Panc1 (cell line): ENCODE data around the gene RPL10A. TPM values are rescaled to one million over a fixed set of nuclear protein-coding genes. Genes with fewer than 3 reads are reported as not detected.

ENCODE experiments used
- ATAC-seq: fragments of 200-7000 bp; cut with Tn5 transposase; 2 replicates; pipeline ENCODE4 v1.9.1; 2020; ENCODE audit warnings: mild to moderate bottlenecking, moderate library complexity
- BruUV-seq: library from RNA; stranded (reverse); fragments of 400-500 nt; replicated peaks from 2 replicates; lab custom pipeline; 2021; lab: Mats Ljungman, UMichigan
- CTCF ChIA-PET: fragments of 300-600 bp; sonication (Branson Sonifier 250); formaldehyde crosslinking; loops from one replicate; lab custom pipeline; 2022; ENCODE audit warnings: antibody characterized with exemption; lab: Charles Lee
- POLR2A ChIA-PET: fragments of 300-600 bp; sonication (Branson Sonifier 250); formaldehyde crosslinking; loops from one replicate; lab custom pipeline; 2022; ENCODE audit warnings: antibody characterized with exemption; lab: Charles Lee
- DNase-seq: peaks from one replicate; pipeline ENCODE4 v3.0.0-alpha.2; 2010; ENCODE audit warnings: low read depth, low spot score
- H3K27ac ChIP-seq: 2 replicates; pipeline ENCODE4 v1.5.1; 2011; ENCODE audit warnings: mild to moderate bottlenecking, low read length, inconsistent platforms
- H3K27me3 ChIP-seq: fragments of 200-500 bp; sonication (Bioruptor generic); 2 replicates; pipeline ENCODE4 v1.6.0; 2014; ENCODE audit warnings: low read length, inconsistent platforms; ENCODE audit not compliant: control insufficient read depth, insufficient read depth
- H3K36me3 ChIP-seq: fragments of 200-500 bp; sonication (Bioruptor generic); 2 replicates; pipeline ENCODE4 v1.5.1; 2014; ENCODE audit warnings: inconsistent platforms, mild to moderate bottlenecking, low read length, moderate library complexity; ENCODE audit not compliant: control insufficient read depth, insufficient read depth
- H3K4me1 ChIP-seq: 2 replicates; pipeline ENCODE4 v1.5.1; 2011; ENCODE audit warnings: inconsistent platforms, mild to moderate bottlenecking, low read length, moderate library complexity; ENCODE audit not compliant: control insufficient read depth, insufficient read depth
- H3K4me3 ChIP-seq, 2 experiments: 2 replicates each; pipeline ENCODE4 v1.5.1; 2011 to 2012; ENCODE audit warnings: low read depth in 2 of 2, low read length in 2 of 2, mild to moderate bottlenecking in 2 of 2, inconsistent platforms in 1 of 2, moderate library complexity in 1 of 2
- H3K9me3 ChIP-seq: fragments of 200-500 bp; sonication (Bioruptor generic); 2 replicates; pipeline ENCODE4 v1.5.1; 2014; ENCODE audit warnings: low read depth, mild to moderate bottlenecking, inconsistent platforms, low read length, moderate library complexity; ENCODE audit not compliant: control insufficient read depth, insufficient read depth
- CTCF ChIP-seq: fragments of 450-650 bp; IDR thresholded peaks from 2 replicates; pipeline ENCODE4 v1.5.1; 2017; ENCODE audit warnings: mild to moderate bottlenecking
- POLR2AphosphoS5 ChIP-seq: IDR thresholded peaks from 2 replicates; pipeline ENCODE4 v1.6.1; 2012; ENCODE audit warnings: mild to moderate bottlenecking, low read depth, low read length, moderate library complexity
- SIN3A ChIP-seq: IDR thresholded peaks from 2 replicates; pipeline ENCODE4 v1.6.1; 2012; ENCODE audit warnings: low read depth, mild to moderate bottlenecking, low read length, moderate library complexity, borderline replicate concordance; ENCODE audit not compliant: insufficient read depth
- TCF7L2 ChIP-seq: IDR thresholded peaks from 2 replicates; pipeline ENCODE4 v1.6.1; 2011; ENCODE audit warnings: mild to moderate bottlenecking, low read depth, low read length, inconsistent platforms
- in situ Hi-C: cut with HindIII; loops from 2 replicates; pipeline ENCODE4 v1.10.0; 2016; ENCODE audit warnings: low sequenced_read_pairs, low pct_unique_long_range_greater_than_20kb
- intact Hi-C: fragments of 100-400 bp; cut with micrococcal nuclease; formaldehyde crosslinking; loops from one replicate; pipeline ENCODE4 v1.10.0; 2022; ENCODE audit not compliant: unreplicated experiment
- total RNA-seq: library from RNA; stranded (reverse); gene quantifications from one replicate; pipeline ENCODE4 v1.2.1, GENCODE V29; 2021; ENCODE audit not compliant: unreplicated experiment
- TF ChIP-seq, protein P1 (sequence below), 2 experiments: IDR thresholded peaks; 2 replicates each; pipeline ENCODE4 v1.6.1; 2011 to 2012; ENCODE audit warnings: low read depth in 2 of 2, control low read depth in 1 of 2, low read length in 1 of 2, mild to moderate bottlenecking in 1 of 2, moderate library complexity in 1 of 2; ENCODE audit not compliant: insufficient read depth in 1 of 2

RPL10A gene
- total RNA-seq, 1 experiment from 2014 or later: 732 TPM

DNA sequence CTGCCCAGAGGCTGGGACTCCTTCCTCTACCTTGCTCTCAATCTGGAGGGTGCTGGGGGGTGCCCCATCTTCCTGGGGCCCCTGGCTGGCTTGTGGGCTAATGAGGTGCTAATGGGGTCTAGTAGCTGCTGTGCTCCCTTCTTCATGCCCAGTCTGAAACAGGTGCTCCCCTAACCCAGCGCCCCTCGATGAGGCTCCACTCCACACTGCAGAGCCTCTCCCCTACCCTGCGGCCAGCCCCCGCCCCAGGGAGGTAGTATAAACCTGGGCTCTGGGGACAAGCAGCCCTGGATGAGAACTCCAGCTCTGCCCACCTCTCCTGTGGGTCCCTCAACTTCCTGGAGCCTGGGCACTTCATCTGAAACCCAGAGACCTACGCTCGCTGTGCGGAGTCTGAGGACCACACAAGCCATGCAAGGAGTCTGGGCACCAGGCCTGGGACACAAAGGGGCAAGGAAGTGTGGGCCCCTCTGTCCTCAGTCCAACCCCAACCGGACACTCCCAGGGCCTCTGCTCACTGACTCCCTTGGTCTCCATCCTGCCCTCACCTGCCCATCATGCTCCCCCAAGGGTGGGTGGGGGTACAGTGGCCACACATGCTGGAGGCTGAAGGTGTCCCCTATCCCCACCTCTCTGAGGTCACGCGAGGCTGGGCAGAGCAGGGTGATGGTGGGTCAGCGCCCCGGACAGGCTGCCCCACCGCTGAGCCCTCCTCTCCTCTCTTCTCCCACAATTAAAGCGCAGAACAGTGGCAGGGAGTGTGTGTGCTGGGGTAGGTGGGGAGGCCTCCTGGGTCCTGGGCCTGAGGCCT, 6.1 kb downstream of the RPL10A start:
- Histone ChIP-seq H3K4me1 (peaks cover 36% of the 10 kb centered on the region), H3K36me3 (peaks cover 21% of the 10 kb centered on the region), H3K27me3 (no peaks in the 10 kb centered on the region), H3K9me3 (no peaks in the 10 kb centered on the region), H3K27ac (no peak overlapping the region), H3K4me3 (no peak overlapping the region)
- peak; percentile 66 for ATAC-seq
- in situ Hi-C loops: no loop called here
- BruUV-seq: no TSS peak
- intact Hi-C loops: no loop called here
- ChIA-PET POLR2A (interaction anchor here (0.6 kb wide), 2 partner anchors 31 to 914 kb away, joined by 3 to 5 read pairs; no protein-coding TSS in a partner anchor), CTCF (interaction anchor here (0.6 kb wide), 1 partner anchor 8 kb away, joined by 5 read pairs; no protein-coding TSS in a partner anchor)
- TF ChIP-seq POLR2AphosphoS5 (peak; percentile 37; the same call in 1 of the 2 replicates), SIN3A (0 out of 2 replicates have a peak, but pooled peaks have one; percentile 31), CTCF (no peak)
- TF ChIP-seq, protein P1, sequence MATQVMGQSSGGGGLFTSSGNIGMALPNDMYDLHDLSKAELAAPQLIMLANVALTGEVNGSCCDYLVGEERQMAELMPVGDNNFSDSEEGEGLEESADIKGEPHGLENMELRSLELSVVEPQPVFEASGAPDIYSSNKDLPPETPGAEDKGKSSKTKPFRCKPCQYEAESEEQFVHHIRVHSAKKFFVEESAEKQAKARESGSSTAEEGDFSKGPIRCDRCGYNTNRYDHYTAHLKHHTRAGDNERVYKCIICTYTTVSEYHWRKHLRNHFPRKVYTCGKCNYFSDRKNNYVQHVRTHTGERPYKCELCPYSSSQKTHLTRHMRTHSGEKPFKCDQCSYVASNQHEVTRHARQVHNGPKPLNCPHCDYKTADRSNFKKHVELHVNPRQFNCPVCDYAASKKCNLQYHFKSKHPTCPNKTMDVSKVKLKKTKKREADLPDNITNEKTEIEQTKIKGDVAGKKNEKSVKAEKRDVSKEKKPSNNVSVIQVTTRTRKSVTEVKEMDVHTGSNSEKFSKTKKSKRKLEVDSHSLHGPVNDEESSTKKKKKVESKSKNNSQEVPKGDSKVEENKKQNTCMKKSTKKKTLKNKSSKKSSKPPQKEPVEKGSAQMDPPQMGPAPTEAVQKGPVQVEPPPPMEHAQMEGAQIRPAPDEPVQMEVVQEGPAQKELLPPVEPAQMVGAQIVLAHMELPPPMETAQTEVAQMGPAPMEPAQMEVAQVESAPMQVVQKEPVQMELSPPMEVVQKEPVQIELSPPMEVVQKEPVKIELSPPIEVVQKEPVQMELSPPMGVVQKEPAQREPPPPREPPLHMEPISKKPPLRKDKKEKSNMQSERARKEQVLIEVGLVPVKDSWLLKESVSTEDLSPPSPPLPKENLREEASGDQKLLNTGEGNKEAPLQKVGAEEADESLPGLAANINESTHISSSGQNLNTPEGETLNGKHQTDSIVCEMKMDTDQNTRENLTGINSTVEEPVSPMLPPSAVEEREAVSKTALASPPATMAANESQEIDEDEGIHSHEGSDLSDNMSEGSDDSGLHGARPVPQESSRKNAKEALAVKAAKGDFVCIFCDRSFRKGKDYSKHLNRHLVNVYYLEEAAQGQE (IDR thresholded peaks at IDR 0.05; ENCODE audit: insufficient read depth in 1 of 2, low read depth in 2 of 2, low read length in 1 of 2): no peak
- DNase-seq: no peak

- ATAC-seq (no peak), DNase-seq (no peak)
- H3K9me3 ChIP-seq: no peaks in the 10 kb centered on the region
- no TSS peak for BruUV-seq
- H3K36me3 ChIP-seq: peaks cover 14% of the 10 kb centered on the region
- intact Hi-C loops (no loop called here), in situ Hi-C loops (no loop called here)
- H3K4me1 ChIP-seq: peaks cover 35% of the 10 kb centered on the region
- H3K27me3 ChIP-seq: no peaks in the 10 kb centered on the region
- H3K27ac ChIP-seq: no peak overlapping the region
- no peak overlapping the region for H3K4me3 ChIP-seq
- POLR2A ChIA-PET: no interaction called here
- no peak for TF ChIP-seq TCF7L2
- no peak for TF ChIP-seq POLR2AphosphoS5
- no peak for TF ChIP-seq CTCF
- TF ChIP-seq, protein P1 (IDR thresholded peaks at IDR 0.05; ENCODE audit: insufficient read depth in 1 of 2, low read depth in 2 of 2, low read length in 1 of 2): no peak
- TF ChIP-seq SIN3A: no peak
- CTCF ChIA-PET: no interaction called here
These were observed 6.9 kb downstream of the RPL10A start for GRCh38 chr6:35474942-35475570.
